ENCODE measurements around the gene UBE2J2.

The UBE2J2 gene

DNA sequence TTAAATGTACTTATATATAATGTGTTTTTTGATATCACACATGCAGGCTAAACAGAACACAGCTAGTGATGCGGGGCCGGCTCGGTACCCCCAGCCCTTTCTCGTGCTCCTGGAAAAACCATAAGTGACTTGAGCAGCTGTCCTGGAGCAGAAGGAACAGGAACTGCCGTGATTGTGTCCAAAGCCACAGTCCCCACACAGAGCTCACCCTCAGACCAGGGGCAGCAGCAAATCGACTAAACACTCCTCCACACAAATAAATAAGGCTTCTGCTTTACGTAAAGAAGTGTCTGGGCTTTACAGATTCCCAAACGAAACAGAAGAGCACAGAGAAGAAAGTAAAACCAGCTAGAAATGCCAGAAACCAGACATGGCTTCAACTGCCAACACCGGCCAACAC lies 9.6 kb downstream of the UBE2J2 start:
- Mint-ChIP-seq H3K27me3 (no peaks in the 10 kb centered on the region), H3K9me3 (no peaks in the 10 kb centered on the region), H3K4me1 (peaks cover 5% of the 10 kb centered on the region), H3K27ac (no peak overlapping the region), H3K36me3 (ENCODE audit: low read depth) (peaks cover 30% of the 10 kb centered on the region), H3K4me3 (no peak overlapping the region)
- ATAC-seq (no peak), DNase-seq (no peak)

DNA sequence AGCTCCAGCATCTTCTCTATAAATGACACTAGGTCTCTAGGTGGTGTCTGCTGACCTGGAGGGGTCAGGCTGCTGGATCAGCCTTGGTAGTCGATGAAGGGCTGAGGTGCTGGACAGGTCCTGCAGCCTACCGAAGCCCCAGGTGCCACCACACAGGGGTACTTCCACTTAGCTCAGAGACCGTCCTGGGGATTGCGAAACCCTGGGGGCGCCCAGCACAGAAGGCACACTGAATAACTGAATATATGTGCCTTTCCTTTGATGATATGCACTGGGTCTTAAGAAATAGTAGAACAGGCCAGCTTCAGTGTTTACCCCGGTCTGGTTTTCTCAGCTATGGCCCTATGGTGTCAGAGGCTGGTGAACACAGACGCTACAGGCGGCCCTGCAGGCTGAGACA lies 10.9 kb downstream of the UBE2J2 start:
- ATAC-seq (no peak), DNase-seq (no peak)
- peaks cover 2% of the 10 kb centered on the region for H3K4me1 Mint-ChIP-seq
- H3K36me3 Mint-ChIP-seq (ENCODE audit: low read depth) = peaks cover 34% of the 10 kb centered on the region
- H3K9me3 Mint-ChIP-seq = no peaks in the 10 kb centered on the region
- no peak overlapping the region for H3K27ac Mint-ChIP-seq
- H3K4me3 Mint-ChIP-seq = no peak overlapping the region
- no peaks in the 10 kb centered on the region for H3K27me3 Mint-ChIP-seq

DNA sequence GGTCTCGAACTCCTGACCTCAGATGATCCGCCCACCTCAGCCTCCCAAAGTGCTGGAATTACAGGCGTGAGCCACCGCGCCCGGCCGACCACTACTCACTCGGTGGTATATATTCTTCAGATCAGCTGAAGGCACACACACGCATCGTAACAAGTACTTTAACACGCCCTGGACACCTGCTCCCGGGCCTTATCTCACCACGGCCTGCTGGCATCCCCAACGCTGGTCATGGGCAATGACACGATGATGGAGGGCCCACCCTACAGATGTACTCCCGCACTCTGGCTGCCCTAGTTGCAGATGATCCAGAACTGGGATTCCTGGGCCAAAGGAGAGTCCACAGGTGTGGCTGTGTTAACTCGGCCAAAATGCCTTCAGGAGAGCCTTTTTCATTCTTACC lies 11.6 kb downstream of the UBE2J2 start:
- no peak for DNase-seq
- H3K36me3 Mint-ChIP-seq (ENCODE audit: low read depth) = peaks cover 34% of the 10 kb centered on the region
- H3K4me1 Mint-ChIP-seq = peaks cover 2% of the 10 kb centered on the region
- H3K27ac Mint-ChIP-seq = no peak overlapping the region
- H3K27me3 Mint-ChIP-seq = no peaks in the 10 kb centered on the region
- ATAC-seq = no peak
- H3K9me3 Mint-ChIP-seq = no peaks in the 10 kb centered on the region
- H3K4me3 Mint-ChIP-seq = no peak overlapping the region

DNA sequence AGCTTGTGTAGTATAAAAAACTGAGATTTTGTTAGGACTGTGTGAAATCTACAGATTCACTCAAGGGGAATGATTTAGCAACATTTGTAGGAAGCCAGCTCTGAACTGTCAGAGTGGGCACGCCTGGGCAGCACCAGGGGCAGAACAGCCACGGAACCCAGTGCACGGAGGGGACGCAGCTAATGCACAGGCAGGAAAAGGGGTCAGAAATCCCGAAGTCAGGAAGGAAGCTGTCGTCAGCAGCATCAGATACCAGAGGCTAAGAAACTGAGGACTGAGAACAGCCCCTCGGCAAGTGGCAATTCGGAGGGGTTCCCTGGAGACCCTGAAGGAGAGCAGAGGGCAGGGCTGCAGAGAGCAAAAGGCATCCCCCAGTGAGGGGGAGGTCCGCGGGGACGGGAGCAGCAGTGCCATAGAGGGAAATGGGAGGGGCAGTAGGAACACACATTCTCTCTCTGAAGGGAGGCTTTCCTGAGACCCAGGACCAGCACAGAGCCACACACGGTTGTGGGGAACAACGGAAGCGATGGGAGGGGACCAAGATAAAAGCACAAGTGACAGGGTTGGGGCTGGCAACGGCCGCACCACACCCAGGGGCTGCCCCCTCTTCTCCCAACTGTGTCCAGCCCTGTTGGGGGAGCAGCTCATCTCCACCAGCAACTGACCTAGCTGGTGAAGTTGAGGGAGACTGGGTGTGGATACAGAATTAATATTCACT lies 12.7 kb downstream of the UBE2J2 start:
- Mint-ChIP-seq H3K36me3 (ENCODE audit: low read depth) (peaks cover 37% of the 10 kb centered on the region), H3K27me3 (no peaks in the 10 kb centered on the region), H3K9me3 (no peaks in the 10 kb centered on the region), H3K4me1 (peaks cover 2% of the 10 kb centered on the region), H3K4me3 (no peak overlapping the region), H3K27ac (peak overlapping the region; percentile 39)
- DNase-seq = no peak
- peak; percentile 8 for ATAC-seq

DNA sequence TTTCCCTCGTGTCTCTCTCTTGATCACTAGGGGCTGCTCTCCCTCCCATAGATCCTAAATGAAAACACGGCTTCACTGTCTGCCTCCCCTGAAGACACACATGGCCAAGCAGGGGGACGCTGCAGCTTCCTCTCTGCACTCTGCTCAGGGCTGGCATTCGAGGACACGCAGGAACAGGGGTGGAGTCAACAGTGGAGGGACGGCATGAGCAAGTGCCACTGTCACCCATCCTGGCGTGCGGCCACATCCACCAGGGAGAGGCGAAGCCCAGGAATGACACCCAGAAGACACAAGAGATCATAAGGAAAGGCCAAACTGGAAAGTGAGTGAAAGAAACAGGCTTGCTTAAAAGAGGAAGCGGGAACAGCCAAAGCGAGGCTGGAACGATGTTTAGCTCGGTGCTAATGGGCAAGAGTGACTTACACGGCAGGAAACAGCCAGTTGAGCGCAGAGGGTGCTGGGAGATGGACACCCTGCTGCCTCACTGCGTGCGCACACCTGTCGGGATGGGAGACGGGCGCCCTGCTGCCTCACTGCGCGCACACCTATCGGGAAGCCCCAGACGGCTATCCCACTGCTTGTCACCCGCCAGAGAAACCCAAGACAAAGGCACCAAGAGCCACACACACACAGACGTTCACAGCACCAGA lies 13.6 kb downstream of the UBE2J2 start:
- peak overlapping the region; percentile 17 for H3K27ac Mint-ChIP-seq
- H3K27me3 Mint-ChIP-seq = no peaks in the 10 kb centered on the region
- H3K36me3 Mint-ChIP-seq (ENCODE audit: low read depth) = peaks cover 34% of the 10 kb centered on the region
- H3K4me1 Mint-ChIP-seq = peaks cover 2% of the 10 kb centered on the region
- ATAC-seq (no peak), DNase-seq (no peak)
- no peaks in the 10 kb centered on the region for H3K9me3 Mint-ChIP-seq
- no peak overlapping the region for H3K4me3 Mint-ChIP-seq

DNA sequence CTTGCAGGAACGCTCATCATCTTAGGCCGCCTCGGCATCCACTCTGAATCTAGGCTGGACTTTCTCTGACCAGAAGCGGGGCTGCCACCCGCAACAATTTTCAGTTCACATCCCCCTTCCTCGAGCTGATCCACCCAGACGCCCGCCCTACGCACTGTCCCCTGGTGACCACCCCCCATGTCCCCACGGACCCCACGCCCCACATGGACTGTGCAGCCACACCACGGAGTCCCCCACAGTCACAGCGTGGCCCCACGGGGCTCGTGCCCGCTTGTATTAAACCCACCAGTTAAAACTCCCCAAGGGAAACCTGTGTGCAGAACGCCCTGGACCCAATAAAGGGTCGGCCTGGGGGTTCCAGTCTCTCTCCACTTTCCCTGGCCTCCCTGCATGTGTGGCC lies 14.1 kb downstream of the UBE2J2 start:
- Mint-ChIP-seq H3K27ac (peak overlapping the region; percentile 17), H3K9me3 (no peaks in the 10 kb centered on the region), H3K36me3 (ENCODE audit: low read depth) (peaks cover 34% of the 10 kb centered on the region), H3K4me3 (no peak overlapping the region), H3K4me1 (peaks cover 2% of the 10 kb centered on the region), H3K27me3 (no peaks in the 10 kb centered on the region)
- no peak for DNase-seq
- ATAC-seq = no peak

DNA sequence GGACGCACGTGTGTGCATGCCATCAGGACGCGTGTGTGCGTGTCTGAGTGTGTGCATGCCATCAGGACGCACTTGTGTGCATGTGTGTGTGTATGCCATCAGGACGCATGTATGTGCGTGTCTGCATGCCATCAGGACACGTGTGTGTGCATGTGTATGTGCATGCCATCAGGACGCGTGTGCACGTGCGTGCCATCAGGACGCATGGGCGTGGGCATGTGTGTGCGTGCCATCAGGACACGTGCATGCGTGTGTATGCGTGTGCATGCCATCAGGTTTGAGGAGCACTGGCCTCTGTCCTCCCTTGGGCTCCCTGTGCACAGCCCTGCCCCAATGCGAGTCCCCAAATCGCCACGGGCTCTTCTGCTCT lies 14.6 kb downstream of the UBE2J2 start:
- Mint-ChIP-seq H3K4me3 (no peak overlapping the region), H3K9me3 (no peaks in the 10 kb centered on the region), H3K27me3 (no peaks in the 10 kb centered on the region), H3K4me1 (peaks cover 2% of the 10 kb centered on the region), H3K27ac (no peak overlapping the region), H3K36me3 (ENCODE audit: low read depth) (peaks cover 29% of the 10 kb centered on the region)
- ATAC-seq = no peak
- no peak for DNase-seq

DNA sequence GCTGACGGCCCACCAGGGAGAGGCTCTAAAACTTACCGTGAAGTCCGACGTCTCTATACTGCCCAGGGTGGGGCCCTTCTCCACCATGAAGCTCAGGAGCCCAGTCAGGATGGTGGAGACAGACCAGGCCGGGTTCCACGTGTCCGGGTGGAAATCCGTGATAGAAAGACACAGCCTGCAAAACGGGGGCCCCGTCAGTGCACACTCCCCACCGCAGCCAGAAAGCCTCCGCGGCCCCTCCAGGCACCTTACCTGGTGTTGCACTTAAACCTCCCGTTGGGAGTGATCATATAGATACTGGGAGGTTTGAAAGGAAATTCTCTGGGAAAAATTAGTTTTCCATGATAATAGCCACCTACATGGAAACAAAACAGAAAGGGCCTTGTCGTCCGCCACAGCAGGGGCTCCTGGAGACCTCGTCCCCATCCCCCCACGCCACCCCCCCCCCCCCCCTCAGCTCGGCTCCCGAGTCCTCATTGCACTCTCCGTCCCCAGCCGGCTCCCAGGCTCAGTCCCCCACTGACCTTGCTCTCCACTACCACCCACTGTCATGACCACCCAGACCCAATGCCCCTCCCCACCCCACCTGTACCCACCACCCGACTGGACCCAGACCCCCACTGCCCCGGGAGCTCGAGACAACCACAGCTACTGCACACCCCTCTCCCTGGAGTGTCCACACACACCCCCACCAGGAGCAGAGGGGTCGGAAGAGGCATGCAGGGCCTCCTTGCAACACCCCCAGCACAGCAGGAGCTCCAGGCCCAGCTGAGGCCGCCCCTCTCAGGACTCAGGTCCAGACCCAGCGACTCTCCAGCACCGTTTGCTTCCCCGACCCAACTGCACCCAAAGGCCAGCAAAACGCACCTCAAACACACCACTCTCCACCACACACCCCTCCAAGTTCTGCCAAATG lies 16.4 kb downstream of the UBE2J2 start:
- H3K36me3 Mint-ChIP-seq (ENCODE audit: low read depth) = peaks cover 31% of the 10 kb centered on the region
- no peak overlapping the region for H3K27ac Mint-ChIP-seq
- no peak for DNase-seq
- H3K9me3 Mint-ChIP-seq = no peaks in the 10 kb centered on the region
- peaks cover 2% of the 10 kb centered on the region for H3K4me1 Mint-ChIP-seq
- no peak overlapping the region for H3K4me3 Mint-ChIP-seq
- no peak for ATAC-seq
- H3K27me3 Mint-ChIP-seq = no peaks in the 10 kb centered on the region

DNA sequence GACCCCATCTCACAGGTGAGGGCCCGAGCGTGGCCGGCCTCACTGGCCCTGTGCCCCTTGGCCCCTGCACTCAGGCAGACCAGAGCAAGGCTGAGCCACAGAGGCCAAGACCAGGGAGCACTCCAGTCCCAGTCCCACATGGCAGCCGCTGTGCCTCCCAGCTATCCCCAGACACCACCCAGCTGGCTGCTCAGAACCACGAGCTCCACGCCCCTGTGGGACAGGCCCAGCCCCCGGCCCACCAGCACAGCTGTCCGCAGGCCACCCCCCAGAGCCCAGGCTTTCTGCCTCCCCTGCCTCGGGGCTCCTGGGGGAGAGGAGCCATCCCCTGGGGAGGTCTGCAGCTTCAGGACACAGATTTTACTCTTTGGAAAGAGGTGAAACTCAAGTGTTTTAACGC lies 18.0 kb downstream of the UBE2J2 start:
- no peak for ATAC-seq
- Mint-ChIP-seq H3K4me3 (no peak overlapping the region), H3K4me1 (peaks cover 7% of the 10 kb centered on the region), H3K36me3 (ENCODE audit: low read depth) (peaks cover 31% of the 10 kb centered on the region), H3K27ac (no peak overlapping the region), H3K27me3 (no peaks in the 10 kb centered on the region), H3K9me3 (no peaks in the 10 kb centered on the region)
- no peak for DNase-seq

DNA sequence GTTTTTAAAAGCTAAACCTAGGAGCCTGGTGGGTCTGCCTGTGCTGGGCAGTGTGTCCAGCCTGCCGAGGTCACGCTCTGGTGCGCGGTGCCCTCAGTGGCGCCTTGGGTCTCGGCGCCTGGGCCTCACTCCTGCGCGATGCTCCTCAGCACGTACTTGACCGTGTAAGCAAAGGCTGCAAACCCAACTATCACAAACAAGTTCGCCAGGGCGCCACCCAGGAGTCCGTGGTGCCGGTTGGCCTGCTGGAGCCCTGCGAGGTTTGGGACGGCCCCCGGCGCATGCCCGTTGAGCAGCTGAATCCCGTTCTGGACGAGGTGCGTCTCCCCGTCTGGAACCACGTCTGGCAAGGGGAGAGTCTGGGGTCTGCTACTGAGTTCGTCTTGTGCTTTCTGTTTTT lies 18.6 kb downstream of the UBE2J2 start:
- no peak overlapping the region for H3K27ac Mint-ChIP-seq
- H3K36me3 Mint-ChIP-seq (ENCODE audit: low read depth) = peaks cover 31% of the 10 kb centered on the region
- H3K27me3 Mint-ChIP-seq = no peaks in the 10 kb centered on the region
- ATAC-seq (no peak), DNase-seq (no peak)
- peaks cover 12% of the 10 kb centered on the region for H3K4me1 Mint-ChIP-seq
- no peaks in the 10 kb centered on the region for H3K9me3 Mint-ChIP-seq
- H3K4me3 Mint-ChIP-seq = no peak overlapping the region

DNA sequence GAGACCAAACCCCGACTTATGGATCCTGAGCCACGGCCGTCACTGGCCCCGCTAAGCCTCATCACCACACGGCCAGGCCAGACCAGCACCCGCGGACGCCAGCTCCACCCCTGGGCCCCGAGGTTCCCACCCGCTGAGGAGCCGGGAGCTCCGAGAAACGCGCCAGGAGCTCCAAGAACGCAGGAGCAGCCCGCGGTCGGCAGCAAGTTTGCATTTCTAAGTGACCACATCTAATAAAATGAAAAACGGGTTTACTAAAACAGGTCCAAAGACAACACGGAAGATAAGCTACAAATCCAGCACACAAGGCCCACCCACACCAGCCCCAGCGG lies 19.0 kb downstream of the UBE2J2 start:
- Mint-ChIP-seq H3K27ac (no peak overlapping the region), H3K4me1 (peaks cover 17% of the 10 kb centered on the region)

DNA sequence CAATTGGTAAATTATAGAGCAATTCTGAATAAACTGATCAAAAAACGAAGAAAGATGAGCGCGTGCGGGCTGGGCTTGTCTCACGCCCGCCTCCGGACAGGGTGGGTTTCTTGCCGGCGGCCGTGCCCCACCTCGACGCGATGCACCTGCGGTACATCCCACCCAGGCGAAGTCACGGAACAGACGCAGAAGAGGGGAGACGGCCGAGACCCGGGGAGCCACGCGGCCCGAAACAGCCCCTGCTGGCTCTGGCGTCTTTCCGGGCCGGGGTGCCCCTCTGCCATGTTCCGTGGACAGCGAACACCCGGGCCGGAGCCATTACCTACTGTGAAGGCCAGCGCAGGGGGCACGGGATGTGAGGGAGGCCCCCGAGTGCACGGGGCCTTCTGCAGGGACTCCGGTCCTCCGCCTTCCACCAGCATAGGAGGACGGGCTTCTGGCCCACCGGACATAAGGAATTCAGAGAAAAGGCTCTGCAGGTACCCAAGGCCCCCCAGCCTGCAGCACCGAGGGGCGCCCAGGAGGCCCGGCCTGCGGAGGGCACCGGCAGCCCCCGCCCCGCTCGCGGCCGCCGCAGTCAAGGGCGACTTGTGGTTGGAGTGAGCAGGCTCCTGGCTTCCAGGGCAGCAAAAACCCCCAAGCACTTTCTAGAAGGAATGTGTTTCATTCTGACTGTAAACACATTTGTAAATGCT lies 19.5 kb downstream of the UBE2J2 start:
- no peak for DNase-seq
- Mint-ChIP-seq H3K27ac (no peak overlapping the region), H3K4me3 (no peak overlapping the region), H3K36me3 (ENCODE audit: low read depth) (peaks cover 26% of the 10 kb centered on the region), H3K9me3 (no peaks in the 10 kb centered on the region), H3K4me1 (peaks cover 18% of the 10 kb centered on the region), H3K27me3 (no peaks in the 10 kb centered on the region)
- ATAC-seq = no peak

More for the DNA sequence above, 19.0 kb downstream of the UBE2J2 start:
- Mint-ChIP-seq H3K9me3 (no peaks in the 10 kb centered on the region), H3K36me3 (ENCODE audit: low read depth) (peaks cover 26% of the 10 kb centered on the region), H3K4me3 (no peak overlapping the region), H3K27me3 (no peaks in the 10 kb centered on the region)
- DNase-seq (no peak), ATAC-seq (no peak)

DNA sequence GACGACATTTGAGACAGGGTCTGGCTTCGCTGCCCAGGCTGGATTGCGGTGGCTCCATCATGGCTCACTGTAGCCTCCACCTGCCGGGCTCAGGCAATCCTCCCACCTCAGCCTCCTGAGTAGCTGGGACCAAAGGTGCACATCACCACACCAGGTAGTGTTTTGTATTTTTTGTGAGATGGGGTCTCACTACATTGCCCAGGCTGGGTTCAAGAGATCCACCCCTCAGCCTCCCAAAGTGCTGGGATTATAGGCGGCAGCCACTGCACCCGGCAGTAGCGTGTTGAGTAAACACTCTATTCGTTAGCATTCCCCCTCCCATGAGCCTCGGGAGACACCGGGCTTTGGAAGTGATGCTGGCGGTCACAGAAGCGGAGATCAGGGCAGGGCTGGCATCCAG lies 20.3 kb downstream of the UBE2J2 start:
- DNase-seq (no peak), ATAC-seq (no peak)
- H3K4me3 Mint-ChIP-seq = no peak overlapping the region
- peaks cover 24% of the 10 kb centered on the region for H3K36me3 Mint-ChIP-seq (ENCODE audit: low read depth)
- H3K4me1 Mint-ChIP-seq = peaks cover 18% of the 10 kb centered on the region
- H3K9me3 Mint-ChIP-seq = no peaks in the 10 kb centered on the region
- H3K27ac Mint-ChIP-seq = no peak overlapping the region
- no peaks in the 10 kb centered on the region for H3K27me3 Mint-ChIP-seq

DNA sequence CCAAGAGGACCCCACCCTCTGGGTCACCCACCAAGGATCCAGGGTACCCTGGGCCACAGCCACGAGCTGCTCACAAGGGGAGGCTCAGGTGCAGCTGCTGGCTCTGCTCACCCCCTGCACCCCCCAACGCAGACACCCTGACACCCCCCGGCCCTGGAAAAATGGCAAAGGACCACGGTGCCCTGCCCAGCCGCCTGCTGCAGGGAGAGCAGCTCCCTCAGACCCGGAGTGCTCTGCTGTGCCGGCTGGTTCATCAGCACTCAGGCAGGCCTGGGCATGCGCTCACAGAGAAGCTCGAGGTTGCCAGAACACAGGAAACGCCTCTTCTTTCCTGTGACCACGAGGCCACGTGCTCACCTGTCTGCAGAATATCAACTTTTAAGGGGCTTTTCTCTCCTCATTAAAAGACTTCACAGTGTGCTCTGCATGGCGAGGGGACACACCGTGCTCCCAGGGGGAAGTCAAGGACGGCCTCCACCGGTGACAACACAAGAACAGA lies 22.8 kb downstream of the UBE2J2 start:
- no peaks in the 10 kb centered on the region for H3K27me3 Mint-ChIP-seq
- H3K9me3 Mint-ChIP-seq = no peaks in the 10 kb centered on the region
- H3K36me3 Mint-ChIP-seq (ENCODE audit: low read depth) = peaks cover 15% of the 10 kb centered on the region
- peak overlapping the region; percentile 74 for H3K27ac Mint-ChIP-seq
- H3K4me1 Mint-ChIP-seq = peaks cover 18% of the 10 kb centered on the region
- ATAC-seq (peak; percentile 80), DNase-seq (peak; percentile 64)
- H3K4me3 Mint-ChIP-seq = no peak overlapping the region

Data from activated naive CD8-positive, alpha-beta T cell treated with anti-CD3 and anti-CD28 coated beads, Interleukin-2, amount 50 U/mL, for 24 hours (primary cell).